OCI-LY7 (cell line): ENCODE measurements around the gene UTS2. TPM values are rescaled to one million over a fixed set of nuclear protein-coding genes. Genes with fewer than 3 reads are reported as not detected.

ENCODE experiments used
- BruUV-seq: library from RNA; stranded (reverse); fragments of 400-500 nt; replicated peaks from 2 replicates; lab custom pipeline; 2021; lab: Mats Ljungman, UMichigan
- CTCF ChIA-PET: fragments of 300-600 bp; sonication (Branson Sonifier 250); formaldehyde crosslinking; loops from one replicate; lab custom pipeline; 2022; ENCODE audit warnings: antibody characterized with exemption; ENCODE audit not compliant: unreplicated experiment; lab: Charles Lee
- POLR2A ChIA-PET: fragments of 300-600 bp; sonication (Branson Sonifier 250); formaldehyde crosslinking; loops from one replicate; lab custom pipeline; 2022; ENCODE audit warnings: antibody characterized with exemption; lab: Charles Lee
- DNase-seq: peaks from one replicate; pipeline ENCODE4 v3.0.0-alpha.2; 2015; ENCODE audit warnings: low spot score
- H2AFZ ChIP-seq: fragments of 200-600 bp; sonication (generic), shearing (Covaris generic); 2 replicates; pipeline ENCODE4 v1.6.1; 2014; ENCODE audit warnings: mild to moderate bottlenecking, antibody characterized with exemption, low read length, moderate library complexity
- H3K27ac ChIP-seq: fragments of 200-600 bp; sonication (generic); 2 replicates; pipeline ENCODE4 v1.5.1; 2014; ENCODE audit warnings: mixed run types, low read depth, mild to moderate bottlenecking, moderate library complexity, low read length, inconsistent platforms; ENCODE audit not compliant: poor library complexity, severe bottlenecking
- H3K36me3 ChIP-seq: fragments of 200-600 bp; sonication (generic); 2 replicates; pipeline ENCODE4 v1.6.1; 2014; ENCODE audit warnings: mild to moderate bottlenecking, antibody characterized with exemption, low read length, moderate library complexity, mixed read lengths; ENCODE audit not compliant: insufficient read depth
- H3K4me1 ChIP-seq: fragments of 200-600 bp; sonication (generic); 2 replicates; pipeline ENCODE4 v1.5.1; 2014; ENCODE audit warnings: mild to moderate bottlenecking, low read length; ENCODE audit not compliant: insufficient read depth, poor library complexity, severe bottlenecking
- H3K4me2 ChIP-seq: fragments of 200-600 bp; sonication (generic); 2 replicates; pipeline ENCODE4 v1.6.1; 2014; ENCODE audit warnings: mild to moderate bottlenecking, low read length
- H3K4me3 ChIP-seq: fragments of 200-600 bp; sonication (generic); 2 replicates; pipeline ENCODE4 v1.5.1; 2014; ENCODE audit warnings: mild to moderate bottlenecking, low read depth, low read length; ENCODE audit not compliant: poor library complexity, severe bottlenecking
- H3K79me2 ChIP-seq: fragments of 200-600 bp; sonication (generic); 2 replicates; pipeline ENCODE4 v1.6.1; 2016; ENCODE audit warnings: low read depth, mild to moderate bottlenecking, low read length, moderate library complexity, mixed read lengths; ENCODE audit not compliant: insufficient read depth
- H3K9me2 ChIP-seq: fragments of 200-600 bp; sonication (generic); 2 replicates; pipeline ENCODE4 v1.6.1; 2016; ENCODE audit warnings: mild to moderate bottlenecking, low read length, mixed read lengths; ENCODE audit not compliant: insufficient read depth
- H3K9me3 ChIP-seq: fragments of 200-600 bp; sonication (generic); 2 replicates; pipeline ENCODE4 v1.6.1; 2014; ENCODE audit warnings: mild to moderate bottlenecking, mixed run types, low read length, mixed read lengths
- H4K20me1 ChIP-seq: fragments of 200-600 bp; sonication (generic); 2 replicates; pipeline ENCODE4 v1.6.1; 2014; ENCODE audit warnings: mild to moderate bottlenecking, antibody characterized with exemption, low read length, moderate library complexity, mixed read lengths; ENCODE audit not compliant: insufficient read depth
- CTCF ChIP-seq: fragments of 200-600 bp; sonication (generic); conservative IDR thresholded peaks from 2 replicates; pipeline ENCODE4 v1.5.1; 2014; ENCODE audit warnings: mild to moderate bottlenecking, antibody characterized with exemption, low read length, moderate library complexity, mixed read lengths
- EZH2phosphoT487 ChIP-seq: fragments of 200-600 bp; sonication (generic); IDR thresholded peaks from 2 replicates; pipeline ENCODE4 v1.6.1; 2018; ENCODE audit warnings: low read depth, borderline replicate concordance, mild to moderate bottlenecking, mixed run types, antibody characterized with exemption, low read length, moderate library complexity, mixed read lengths
- intact Hi-C: fragments of 100-400 bp; cut with micrococcal nuclease; formaldehyde crosslinking; loops from one replicate; pipeline ENCODE4 v1.10.0; 2022; ENCODE audit not compliant: unreplicated experiment
- total RNA-seq, 2 experiments: library from RNA; depleted of rRNA in 1 of 2; stranded (reverse); fragments of >200 nt in 1 of 2; shearing (Covaris generic) in 1 of 2; gene quantifications; 2 replicates each; pipeline ENCODE4 v1.2.3, GENCODE V29; 2014 to 2022

The UTS2 gene
- total RNA-seq, 2 experiments from 2014 or later: not detected

GRCh38 chr1:7863756-7864328 lies 11.0 kb upstream of the UTS2 start:
- no peak overlapping the region for H3K27ac ChIP-seq
- no peaks in the 10 kb centered on the region for H3K79me2 ChIP-seq
- ChIA-PET CTCF (no interaction called here), POLR2A (no interaction called here)
- H3K36me3 ChIP-seq: no peaks in the 10 kb centered on the region
- no peak overlapping the region for H3K4me3 ChIP-seq
- H3K4me2 ChIP-seq: no peak overlapping the region
- H3K9me2 ChIP-seq: no peaks in the 10 kb centered on the region
- H3K9me3 ChIP-seq: no peaks in the 10 kb centered on the region
- no peaks in the 10 kb centered on the region for H3K4me1 ChIP-seq
- no TSS peak for BruUV-seq
- intact Hi-C loops: no loop called here
- DNase-seq: no peak
- H2AFZ ChIP-seq: no peak overlapping the region
- TF ChIP-seq CTCF (no peak), EZH2phosphoT487 (no peak)
- no peaks in the 10 kb centered on the region for H4K20me1 ChIP-seq

GRCh38 chr1:7862211-7863060 lies 9.6 kb upstream of the UTS2 start:
- no peak overlapping the region for H3K4me2 ChIP-seq
- TF ChIP-seq EZH2phosphoT487 (no peak), CTCF (no peak)
- no peak overlapping the region for H2AFZ ChIP-seq
- H3K4me1 ChIP-seq: no peaks in the 10 kb centered on the region
- no TSS peak for BruUV-seq
- H4K20me1 ChIP-seq: no peaks in the 10 kb centered on the region
- H3K9me2 ChIP-seq: no peaks in the 10 kb centered on the region
- ChIA-PET POLR2A (no interaction called here), CTCF (no interaction called here)
- no peaks in the 10 kb centered on the region for H3K36me3 ChIP-seq
- no peak overlapping the region for H3K4me3 ChIP-seq
- H3K9me3 ChIP-seq: no peaks in the 10 kb centered on the region
- H3K79me2 ChIP-seq: no peaks in the 10 kb centered on the region
- no peak for DNase-seq
- intact Hi-C loops: no loop called here
- no peak overlapping the region for H3K27ac ChIP-seq

GRCh38 chr1:7861452-7861851 lies 8.6 kb upstream of the UTS2 start:
- Histone ChIP-seq H3K4me3 (no peak overlapping the region), H3K36me3 (no peaks in the 10 kb centered on the region), H4K20me1 (no peaks in the 10 kb centered on the region), H3K79me2 (no peaks in the 10 kb centered on the region), H3K9me3 (no peaks in the 10 kb centered on the region), H2AFZ (no peak overlapping the region), H3K9me2 (no peaks in the 10 kb centered on the region), H3K27ac (no peak overlapping the region), H3K4me2 (no peak overlapping the region), H3K4me1 (no peaks in the 10 kb centered on the region)
- CTCF ChIA-PET: no interaction called here
- no peak for TF ChIP-seq EZH2phosphoT487
- no peak for TF ChIP-seq CTCF
- no TSS peak for BruUV-seq
- DNase-seq: no peak
- intact Hi-C loops: no loop called here
- POLR2A ChIA-PET: no interaction called here
